NCI-H2029 treated with DMSO at 0.1 percent for 48 hours (cell line): ENCODE data around the gene THADA.
A peak's percentile ranks its signal among the peaks of the same experiment; 100 is the strongest.

Source experiments
- DNase-seq: peaks from one replicate; lab custom pipeline; 2025; lab: John Stamatoyannopoulos, UW

Gene THADA

DNA sequence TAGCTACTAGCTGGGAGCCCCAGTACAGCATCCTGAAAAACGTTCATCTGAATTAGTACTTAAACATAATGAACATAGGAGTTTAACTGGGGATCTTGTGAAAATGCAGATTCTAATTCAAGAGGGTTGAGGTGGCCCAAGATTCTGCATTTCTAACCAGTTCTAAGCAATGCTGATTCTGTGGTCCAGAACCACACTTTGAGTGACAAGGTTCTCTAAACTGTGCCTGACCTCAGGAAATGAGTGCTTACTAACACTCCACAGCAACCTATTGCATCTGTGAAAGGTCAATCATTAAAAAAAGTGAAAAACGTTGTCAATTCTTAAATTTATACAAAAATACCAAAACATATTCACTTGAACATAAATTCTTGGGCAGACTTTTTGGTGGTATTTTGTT lies 212.3 kb downstream of the THADA start:
- DNase-seq, result no peak

DNA sequence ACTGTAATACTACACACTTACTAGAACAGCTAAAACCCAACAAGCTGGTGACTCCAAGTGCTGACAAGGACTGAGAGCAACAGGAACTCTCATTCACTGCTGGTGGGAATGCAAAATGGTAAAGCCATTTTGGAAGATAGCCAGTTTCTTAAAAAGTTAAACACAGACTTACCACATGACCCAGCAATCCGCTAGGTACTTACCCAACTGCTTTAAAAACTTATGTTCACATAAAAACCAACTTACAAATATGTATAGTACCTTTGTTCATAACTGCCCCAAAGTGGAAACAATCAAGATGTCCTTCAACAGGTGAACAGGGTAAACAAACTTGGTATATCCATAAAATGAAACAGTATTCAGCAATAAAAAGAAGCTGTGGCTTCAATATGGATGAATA lies 216.3 kb downstream of the THADA start:
- DNase-seq, result no peak

DNA sequence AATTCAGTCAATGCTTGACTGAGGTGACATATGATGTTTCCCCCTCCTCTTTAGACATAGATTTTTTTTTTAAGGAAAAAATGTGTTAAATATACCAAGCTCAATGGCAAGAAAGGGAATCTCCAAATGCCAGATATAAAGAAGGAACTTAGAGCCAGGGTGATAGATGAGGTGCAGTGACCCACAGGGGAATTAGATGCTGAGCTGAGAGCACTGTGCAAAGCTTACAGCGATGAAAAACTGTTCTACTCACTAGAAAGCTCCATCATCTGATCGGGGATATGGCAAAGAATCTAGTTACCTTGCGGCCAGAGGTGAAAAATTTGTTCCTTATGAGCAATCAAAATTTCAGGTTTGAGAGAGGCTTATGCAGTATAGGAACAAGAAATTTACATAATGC lies 218.5 kb downstream of the THADA start:
- no peak for DNase-seq

DNA sequence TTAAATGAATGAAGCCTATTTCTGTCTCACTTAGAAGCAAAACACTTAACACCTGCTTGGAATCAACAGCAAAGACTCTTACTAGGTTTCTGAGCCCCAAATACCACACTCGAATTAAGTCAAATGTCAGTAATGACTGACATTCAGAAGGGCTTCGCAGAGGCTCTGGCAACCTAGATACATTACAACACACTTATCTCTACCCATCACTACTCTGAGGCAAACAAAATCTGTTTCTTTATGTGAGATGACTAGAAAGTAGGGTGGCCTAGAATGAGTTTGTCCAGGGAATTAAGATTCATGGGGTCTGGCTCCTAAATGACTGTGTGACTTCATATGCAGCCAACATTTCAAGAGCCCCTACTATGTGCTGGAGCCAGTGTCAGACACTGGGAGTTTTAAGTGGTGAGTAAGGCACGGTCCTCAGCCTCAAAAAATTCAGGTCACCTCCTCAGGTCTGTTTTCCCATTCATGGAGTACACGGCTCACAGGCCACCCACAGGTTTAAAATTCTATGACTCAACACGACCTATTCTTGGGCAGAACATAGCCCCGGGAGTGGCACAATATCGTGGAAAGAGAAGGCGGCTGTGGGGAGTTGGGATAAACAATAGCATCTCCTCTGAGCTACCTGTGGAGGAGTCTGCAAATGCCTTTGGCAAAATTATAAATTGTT lies 219.2 kb downstream of the THADA start:
- no peak for DNase-seq

DNA sequence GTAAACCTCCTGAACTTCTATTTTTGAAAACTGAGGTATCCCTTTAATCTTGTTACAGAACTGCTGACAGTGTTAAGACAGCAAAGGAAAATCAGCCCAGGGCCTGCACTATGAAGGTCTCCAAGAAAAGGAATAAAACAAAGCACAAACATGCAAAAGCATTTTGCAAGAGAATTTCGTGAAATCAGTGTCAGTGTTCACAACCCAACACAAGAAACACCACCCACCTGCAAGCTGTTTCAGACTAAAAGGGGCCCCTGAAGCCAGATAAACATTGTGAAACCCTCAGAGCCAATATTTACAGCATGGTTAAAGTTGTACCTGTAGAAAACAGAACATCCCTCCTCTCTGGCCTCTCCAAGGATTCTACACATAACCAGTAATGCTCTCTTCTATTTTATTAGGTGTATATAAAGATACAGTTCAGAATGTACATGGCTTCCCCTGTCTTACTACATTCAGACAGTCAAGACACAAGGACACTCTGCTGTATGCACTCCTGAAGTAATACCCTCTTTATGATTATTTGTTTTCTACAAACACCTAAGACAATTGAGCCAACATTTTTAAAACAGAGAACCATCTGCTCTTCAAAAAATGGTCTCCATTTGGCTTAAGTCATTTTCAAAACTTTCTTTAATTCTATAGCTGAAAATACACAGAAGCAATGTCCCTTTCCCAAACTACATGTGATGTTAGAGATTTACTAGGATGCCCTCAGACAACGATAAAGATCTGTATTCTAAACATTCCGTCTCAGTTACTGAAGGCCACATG lies 219.9 kb downstream of the THADA start:
- no peak for DNase-seq

DNA sequence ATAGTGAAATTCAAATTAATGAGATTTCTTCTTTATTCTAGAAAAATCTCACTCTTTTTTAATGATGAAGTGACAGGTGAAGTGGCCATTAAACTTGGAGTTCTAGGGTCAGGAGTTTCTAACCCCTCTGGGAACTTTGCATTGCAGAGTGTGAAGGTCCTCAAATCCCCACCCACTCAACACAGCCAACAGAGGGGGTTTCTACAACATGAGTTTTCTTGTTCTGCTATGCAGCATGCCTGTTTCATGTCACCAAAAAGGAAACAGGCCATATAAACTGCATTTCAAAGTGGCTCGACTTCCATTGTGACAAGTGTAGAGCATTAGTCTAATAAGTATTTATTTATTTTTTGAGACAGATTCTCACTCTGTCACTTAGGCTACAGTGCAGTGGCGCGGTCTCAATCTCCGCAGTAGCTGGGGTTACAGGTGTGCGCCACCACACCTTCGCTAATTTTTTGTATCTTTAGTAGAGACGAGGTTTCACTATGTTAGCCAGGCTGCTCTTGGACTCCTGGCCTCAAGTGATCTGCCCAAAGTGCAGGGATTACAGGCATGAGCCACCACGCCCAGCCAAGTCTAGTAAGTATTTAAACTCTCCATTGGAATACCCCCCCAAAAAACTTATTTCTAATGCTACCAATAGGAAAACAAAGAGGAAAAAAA lies 223.3 kb downstream of the THADA start:
- no peak for DNase-seq

DNA sequence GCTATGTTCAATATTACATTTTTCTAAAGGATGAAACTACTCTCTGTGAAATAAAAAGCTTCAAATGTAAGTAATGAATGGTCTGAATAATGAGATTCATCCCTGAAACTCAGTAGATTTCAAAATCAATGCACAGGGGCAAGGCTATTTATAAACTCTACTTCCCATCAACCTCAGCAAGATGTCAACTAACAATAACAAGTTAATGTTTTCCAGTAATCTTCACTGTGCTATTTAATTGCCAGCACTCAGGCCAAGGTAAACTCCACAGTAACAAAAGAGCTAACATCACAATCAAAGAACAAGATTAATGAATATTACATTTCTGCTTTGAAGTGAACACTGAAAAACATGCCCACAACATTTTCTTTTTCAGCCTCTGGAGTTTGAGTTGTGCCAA lies 225.1 kb downstream of the THADA start:
- peak; percentile 38 for DNase-seq

DNA sequence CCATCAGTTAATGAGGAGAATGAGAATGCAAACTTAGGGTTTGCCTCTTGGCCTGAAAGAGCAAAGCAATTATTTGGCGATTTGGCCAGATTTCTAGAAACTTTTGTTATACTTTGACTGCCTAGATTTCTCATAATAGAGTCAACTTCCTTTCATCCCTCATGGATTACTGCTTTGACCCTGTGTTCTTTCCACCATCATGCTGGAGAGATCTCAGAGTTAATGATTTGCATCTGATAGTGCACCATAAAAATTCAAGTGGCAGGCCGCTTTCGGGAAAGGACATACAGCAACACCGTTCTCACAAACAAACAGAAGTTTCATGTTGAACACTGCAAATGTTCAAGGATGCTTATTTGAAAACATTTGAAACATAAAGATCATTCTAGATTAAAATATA lies 225.7 kb downstream of the THADA start:
- DNase-seq, result no peak

DNA sequence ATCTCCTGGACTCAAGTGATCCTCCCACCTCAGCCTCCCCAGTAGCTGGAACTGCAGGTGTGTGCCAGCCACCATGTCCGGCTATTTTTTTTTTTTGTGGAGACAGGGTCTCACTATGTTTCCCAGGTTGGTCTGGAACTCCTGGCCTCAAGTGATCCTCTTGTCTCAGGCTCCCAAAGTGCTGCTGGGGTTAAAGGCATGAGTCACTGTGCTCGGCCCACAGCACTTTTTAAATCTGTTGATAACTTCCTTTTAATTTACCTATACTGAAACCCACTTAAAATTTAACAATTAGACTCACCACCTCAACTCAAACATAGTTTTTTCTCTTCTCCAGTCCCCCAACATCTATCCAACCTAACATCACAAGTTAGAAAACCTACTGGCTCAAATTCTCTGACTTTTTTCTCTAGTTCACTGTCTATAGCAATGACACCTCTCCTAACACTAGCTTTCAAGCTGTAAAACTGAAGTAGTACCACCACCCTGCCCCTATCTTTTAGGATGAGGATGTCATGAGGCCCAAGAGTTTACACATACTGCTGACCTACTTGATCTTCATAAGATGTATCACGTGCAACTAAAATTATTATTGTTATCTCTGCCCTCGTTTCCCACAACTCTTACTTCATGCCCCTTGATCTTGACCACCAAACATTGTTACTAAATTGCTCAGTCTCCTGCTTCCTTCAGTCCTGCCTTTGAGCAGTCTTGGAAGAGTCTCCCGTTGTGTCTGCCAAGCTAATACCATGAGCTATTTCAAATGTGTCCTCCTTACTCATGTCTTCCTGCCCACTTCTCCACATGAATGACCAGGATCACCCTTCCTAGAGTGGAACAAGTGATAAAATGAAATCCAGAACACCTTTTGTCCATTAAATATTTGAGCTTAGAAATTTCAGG lies 227.1 kb downstream of the THADA start:
- DNase-seq, result no peak

DNA sequence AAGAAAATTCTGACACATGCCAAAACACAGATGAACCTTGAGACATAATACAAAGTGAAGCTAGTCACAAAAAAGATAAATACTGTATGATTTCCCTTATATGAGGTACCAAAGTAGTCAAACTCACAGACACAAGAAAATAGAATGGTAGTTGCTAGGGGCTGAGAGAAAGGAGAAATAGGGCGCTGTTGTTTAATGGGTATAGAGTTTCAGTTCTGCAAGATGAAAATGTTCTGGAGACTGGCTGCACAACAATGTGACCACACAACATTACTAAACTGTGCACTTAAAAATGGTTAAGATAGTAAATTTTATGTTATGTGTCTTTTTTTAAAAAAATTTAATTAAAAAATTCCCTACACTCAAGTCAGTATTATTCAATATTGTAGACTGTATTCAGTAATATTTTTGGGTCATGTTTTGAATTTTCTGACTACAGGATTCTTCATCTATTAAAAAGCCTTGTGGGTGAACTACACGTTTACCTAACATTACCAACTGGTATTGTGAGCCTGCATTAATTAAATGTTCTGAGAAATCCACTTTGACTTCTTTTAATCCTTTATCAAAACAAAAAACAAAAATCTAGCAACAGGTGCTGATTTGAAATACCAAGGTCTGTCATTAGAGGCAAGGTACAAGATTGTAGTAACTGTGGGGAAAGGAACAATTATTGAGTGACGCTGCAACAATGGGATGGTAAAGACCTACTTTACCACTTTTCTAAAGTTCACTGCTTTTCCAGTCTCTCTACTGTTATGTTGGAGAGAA lies 228.6 kb downstream of the THADA start:
- no peak for DNase-seq

DNA sequence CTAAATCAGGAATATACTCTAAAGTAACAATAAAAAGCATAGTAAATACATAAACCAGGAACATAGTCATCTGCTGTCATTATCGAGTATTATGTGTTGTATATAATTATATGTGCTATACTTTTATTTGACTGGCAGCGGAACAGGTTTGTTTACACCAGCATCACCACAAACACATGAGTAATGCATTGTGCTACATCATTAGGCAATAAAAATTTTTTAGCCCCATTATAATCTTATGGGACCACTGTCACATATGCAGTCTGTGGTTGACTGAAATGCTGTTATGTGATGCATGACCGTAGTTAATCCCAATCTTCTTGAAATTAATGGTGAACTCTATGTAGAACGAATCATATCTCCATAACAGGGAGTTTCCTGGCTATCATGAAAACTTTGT lies 232.7 kb downstream of the THADA start:
- no peak for DNase-seq

DNA sequence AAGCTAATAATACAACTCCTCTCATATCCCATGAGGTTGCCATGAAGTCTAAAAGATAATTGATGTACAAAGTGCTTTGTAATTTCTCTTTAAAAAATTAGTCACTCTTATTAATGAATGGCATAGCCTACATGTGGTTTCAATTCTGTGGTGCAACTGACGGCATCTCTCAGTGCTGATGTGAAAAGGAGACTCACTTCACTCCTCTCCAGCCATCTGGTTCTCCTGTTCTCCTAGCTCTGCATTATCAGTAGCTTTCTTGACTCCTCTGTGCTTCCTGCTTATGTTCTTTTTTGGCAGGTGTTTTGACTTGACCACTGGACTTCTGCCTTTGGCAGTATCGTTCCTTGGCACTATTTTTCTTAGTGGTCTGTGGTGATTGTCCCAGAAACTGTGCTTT lies 234.6 kb downstream of the THADA start:
- no peak for DNase-seq

DNA sequence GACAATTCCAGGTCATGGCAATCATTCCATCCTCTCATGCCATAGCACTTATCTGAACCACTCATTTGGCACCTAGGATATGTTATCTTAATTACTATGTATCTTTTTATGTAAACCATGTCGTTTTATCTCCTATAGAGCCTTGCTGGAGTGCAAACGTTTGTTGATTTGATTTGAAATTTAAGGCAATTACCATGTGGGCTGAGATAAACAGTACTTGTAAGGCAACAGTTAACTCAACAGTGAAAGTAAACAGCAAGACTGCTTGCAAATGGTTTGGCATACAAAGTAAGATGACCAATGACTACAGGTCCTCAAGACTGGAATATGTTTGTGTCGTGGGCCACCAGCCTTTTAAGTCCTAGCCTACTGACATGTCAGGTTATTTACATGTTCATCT lies 235.7 kb downstream of the THADA start:
- DNase-seq, result peak; percentile 15

DNA sequence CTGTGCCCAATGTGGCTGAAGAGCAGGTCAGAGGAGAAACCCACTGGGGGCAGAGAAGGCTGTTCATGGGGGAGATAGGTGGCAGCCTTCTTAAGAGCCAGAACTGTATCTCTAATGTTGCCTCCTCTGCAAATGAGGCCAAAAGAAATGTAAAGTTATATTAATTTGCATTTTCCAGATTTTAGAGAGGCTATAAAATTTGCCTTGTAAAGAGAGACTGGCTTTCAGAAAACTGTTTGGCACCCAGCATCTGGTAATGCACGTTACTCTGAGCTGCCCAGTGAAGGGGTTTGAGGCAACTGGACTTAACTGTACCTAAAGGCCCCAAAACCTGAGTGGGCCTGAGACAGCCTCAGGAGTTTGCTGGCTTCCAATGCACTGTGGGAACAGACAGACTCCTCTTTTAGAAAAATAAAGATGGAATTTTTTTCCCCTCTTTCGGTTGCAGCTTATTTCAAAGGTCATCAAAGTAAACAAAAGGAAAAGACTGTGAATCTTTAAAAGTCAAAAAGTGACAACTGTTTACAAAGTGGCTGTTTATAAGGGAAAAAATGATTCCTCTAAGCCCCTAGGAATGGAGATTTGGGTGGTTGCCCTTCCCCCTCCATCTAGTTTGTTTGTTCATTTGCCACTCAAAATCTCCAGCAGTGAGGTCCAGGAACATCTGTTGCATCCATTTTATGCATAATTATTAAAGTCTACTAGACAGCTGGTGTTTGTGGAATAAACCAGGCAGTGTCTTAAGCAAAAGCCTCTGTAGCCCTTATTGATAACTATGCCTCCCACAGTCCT lies 237.2 kb downstream of the THADA start:
- DNase-seq, result no peak

DNA sequence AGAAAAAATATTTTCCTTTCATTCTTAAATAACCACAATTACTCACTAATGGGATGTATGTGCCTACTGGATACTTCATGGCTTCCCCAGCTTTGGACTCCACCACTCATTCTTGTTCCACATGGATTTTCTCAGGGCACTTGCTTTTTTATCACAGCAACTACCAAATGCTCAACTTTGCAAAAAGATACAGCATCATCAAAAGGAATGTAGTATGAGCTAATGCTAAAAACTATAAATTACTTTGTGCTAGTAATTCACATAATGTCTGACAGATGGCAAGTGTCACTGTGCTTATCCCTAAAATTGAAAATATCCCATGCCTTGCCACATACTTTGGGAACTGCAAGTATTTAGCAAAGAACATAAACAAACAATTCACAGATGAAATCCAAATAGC lies 239.1 kb downstream of the THADA start:
- DNase-seq, result no peak

DNA sequence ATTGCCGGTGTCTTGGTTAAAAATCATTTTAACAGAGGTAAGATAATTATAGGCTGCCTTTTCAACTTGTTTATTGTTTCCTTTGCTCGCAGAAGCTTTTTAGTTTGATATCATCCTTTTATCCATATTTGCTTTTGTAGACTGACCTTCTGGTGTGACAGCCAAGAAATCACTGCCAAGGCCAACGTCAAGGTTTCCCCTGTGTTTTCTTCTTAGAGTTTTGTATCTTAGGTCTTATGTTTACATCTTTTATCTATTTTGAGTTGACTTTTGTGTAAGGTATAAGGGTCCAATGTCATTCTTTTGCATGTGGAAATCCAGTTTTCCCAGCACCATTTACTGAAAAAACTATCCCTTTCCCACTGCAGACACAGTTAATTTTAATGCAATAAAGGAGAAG lies 240.4 kb downstream of the THADA start:
- no peak for DNase-seq

DNA sequence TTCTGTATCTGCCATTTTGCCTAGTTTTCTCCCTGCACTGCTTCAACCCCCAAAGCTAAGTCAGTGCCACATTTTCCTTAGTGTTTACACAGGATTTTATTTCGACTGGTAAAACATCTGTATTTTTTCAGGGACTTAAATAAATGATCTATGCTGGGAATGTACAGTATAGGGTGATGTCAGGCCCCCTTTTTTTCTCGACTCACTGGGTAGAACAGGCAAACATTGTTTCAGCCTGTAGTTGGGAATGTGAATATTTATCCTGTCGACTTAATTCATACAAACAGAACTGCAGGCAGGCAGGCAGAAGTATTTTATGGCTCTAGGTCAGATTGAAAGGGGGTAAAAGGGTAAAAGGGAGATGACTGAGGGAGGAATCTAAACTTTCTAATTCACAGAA lies 245.9 kb downstream of the THADA start:
- no peak for DNase-seq

DNA sequence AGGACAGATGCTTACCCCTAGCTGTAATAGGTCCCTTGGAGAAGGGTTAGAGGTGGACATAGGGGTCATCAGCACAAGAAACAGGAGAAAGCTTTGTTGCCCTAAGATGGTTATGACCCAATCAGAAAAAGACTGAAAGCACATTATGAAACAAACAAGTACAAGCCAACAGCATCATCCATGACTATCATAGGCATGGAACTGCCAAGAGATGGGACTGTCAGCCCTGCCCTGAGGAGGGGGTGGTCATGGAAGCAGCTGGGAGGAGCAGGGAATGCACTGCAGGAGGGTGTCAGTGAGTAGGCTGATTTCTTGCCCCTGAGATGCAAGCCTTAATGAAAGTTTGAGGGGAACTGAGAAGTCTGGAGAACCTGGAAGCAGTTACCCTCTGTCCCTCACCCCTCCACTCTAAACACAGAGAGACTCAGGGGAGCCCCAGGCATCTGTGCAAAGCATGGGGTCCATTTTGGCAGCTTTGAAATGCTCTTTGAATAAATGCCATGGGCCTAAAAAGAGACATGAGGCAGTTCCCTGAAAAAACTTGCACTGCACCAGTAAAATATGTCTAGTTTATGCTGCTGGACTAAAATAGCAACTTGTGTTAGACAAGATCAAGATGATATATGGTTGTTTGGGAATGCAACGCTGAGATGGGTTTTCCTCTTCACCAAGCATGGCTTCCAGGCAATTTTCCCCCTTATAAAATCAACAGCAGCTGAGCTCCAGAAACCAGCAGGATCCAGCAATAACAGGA lies 246.8 kb downstream of the THADA start:
- no peak for DNase-seq

DNA sequence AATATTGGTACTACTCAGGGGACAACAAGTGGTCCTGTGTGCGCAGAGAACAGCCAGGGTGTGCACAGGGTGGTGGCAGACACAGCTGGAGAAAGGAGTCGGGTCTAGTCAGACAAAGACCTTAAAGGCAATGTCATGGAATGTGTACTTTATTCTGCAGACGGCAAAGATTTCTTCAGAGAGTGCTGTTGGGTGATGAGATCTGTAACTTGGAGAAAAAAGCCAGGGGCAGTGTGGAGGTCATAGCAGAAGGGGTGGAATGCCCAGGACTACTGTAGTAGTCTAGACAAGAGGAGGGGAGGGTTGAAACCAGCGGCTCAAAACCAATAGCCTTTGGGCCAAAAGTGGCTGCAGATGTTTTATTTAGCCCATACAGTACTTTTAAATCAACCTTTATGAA lies 248.1 kb downstream of the THADA start:
- DNase-seq, result no peak
